Ascending aorta (tissue), 2 donors: ENCODE results near the gene TJP2. TPM values are rescaled to one million over a fixed set of nuclear protein-coding genes. Genes with fewer than 3 reads are reported as not detected.
A peak's percentile ranks its signal among the peaks of the same experiment; 100 is the strongest.

Experiments used
- DNase-seq, 2 donors: peaks; one replicate each; pipeline ENCODE4 v3.0.0-alpha.2; 2019; ENCODE audit warnings: low spot score in 2 of 2
- H3K27ac ChIP-seq, 2 donors: fragments of 200-600 bp; sonication (generic); one replicate each; pipeline ENCODE4 v1.5.1; 2016 to 2017; ENCODE audit warnings: mild to moderate bottlenecking in 1 of 2
- H3K27me3 ChIP-seq: fragments of 200-600 bp; sonication (generic); one replicate; pipeline ENCODE4 v1.5.1; 2017
- H3K36me3 ChIP-seq, 2 donors: fragments of 200-600 bp; sonication (generic); one replicate each; pipeline ENCODE4 v1.5.1; 2016
- H3K4me1 ChIP-seq, 2 donors: fragments of 200-600 bp; sonication (generic); one replicate each; pipeline ENCODE4 v1.5.1; 2016 to 2017; ENCODE audit warnings: mild to moderate bottlenecking in 1 of 2
- H3K4me3 ChIP-seq, 2 donors: fragments of 200-600 bp; sonication (generic); one replicate each; pipeline ENCODE4 v1.5.1; 2016 to 2017; ENCODE audit warnings: mild to moderate bottlenecking in 1 of 2
- H3K9me3 ChIP-seq, 2 donors: fragments of 200-600 bp; sonication (generic); one replicate each; pipeline ENCODE4 v1.5.1; 2016
- intact Hi-C: fragments of 100-400 bp; cut with DNase I; formaldehyde crosslinking; loops from one replicate; pipeline ENCODE4 v1.15.1; 2023
- total RNA-seq: library from RNA; depleted of rRNA; stranded (reverse); fragments of >200 nt; gene quantifications from one replicate; pipeline ENCODE4 v1.1.0, GENCODE V29; 2016
- TF ChIP-seq, protein P1 (sequence below), 3 experiments: fragments of 200-600 bp in 2 of 3; fragments of 450-650 bp in 1 of 3; sonication (generic) in 2 of 3; IDR thresholded peaks; one replicate each; pipeline ENCODE4 v1.5.1; 2016 to 2019; ENCODE audit warnings: antibody characterized with exemption in 3 of 3, mild to moderate bottlenecking in 1 of 3, moderate library complexity in 1 of 3

Gene TJP2
- total RNA-seq, 1 donor from 2014 or later, result 154 TPM

DNA sequence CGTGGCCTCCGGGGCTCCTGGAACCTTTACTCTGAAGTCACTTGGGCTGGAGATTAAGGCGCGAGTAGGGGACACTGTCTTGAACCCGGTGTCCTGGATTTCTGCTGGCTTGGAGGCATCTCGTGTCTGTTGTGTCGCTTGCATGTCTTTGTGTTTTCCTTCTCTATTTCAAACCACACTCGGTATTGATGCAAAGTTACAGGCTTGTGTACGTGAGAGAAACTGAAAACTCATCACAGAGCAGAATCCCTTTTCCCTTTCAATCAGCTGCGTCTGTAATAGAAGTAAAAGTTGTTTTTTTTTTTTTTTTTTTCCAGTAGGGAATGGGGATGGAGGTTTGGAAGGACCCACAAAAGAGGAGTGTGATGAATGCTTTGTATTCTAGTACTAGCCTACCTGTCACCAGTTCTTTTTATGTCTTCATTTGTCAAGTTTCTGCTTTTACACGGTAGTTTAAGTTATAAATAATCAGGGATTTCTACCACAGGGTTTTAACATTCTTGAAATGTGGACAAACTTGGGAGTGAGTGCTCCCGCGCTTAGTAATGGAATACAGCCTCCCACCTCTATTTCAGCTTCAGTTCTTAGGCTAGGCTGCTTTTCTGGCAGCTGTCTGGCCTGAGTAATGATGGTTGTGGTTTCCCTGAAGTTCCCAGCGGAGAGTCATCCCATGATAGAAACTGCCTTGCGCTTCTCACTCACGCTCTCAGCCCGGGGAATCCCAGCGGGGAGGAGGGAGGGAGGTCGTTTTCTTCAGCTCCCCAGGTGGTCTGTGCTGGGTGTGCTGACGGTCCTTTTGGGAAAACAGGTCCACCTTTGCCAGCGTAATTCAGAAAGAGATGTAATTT lies 763 bp downstream of the TJP2 start:
- H3K27ac ChIP-seq, result peak overlapping the region; percentile 77 to 87
- intact Hi-C loops, result loop anchor here (2.0 to 5.0 kb wide), 2 partner anchors 54 to 78 kb away; no protein-coding TSS in a partner anchor
- DNase-seq, result peak; percentile 35 to 88
- no peaks in the 10 kb centered on the region for H3K36me3 ChIP-seq
- TF ChIP-seq, protein P1, sequence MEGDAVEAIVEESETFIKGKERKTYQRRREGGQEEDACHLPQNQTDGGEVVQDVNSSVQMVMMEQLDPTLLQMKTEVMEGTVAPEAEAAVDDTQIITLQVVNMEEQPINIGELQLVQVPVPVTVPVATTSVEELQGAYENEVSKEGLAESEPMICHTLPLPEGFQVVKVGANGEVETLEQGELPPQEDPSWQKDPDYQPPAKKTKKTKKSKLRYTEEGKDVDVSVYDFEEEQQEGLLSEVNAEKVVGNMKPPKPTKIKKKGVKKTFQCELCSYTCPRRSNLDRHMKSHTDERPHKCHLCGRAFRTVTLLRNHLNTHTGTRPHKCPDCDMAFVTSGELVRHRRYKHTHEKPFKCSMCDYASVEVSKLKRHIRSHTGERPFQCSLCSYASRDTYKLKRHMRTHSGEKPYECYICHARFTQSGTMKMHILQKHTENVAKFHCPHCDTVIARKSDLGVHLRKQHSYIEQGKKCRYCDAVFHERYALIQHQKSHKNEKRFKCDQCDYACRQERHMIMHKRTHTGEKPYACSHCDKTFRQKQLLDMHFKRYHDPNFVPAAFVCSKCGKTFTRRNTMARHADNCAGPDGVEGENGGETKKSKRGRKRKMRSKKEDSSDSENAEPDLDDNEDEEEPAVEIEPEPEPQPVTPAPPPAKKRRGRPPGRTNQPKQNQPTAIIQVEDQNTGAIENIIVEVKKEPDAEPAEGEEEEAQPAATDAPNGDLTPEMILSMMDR (IDR thresholded peaks at IDR 0.05), result no peak
- no peaks in the 10 kb centered on the region for H3K9me3 ChIP-seq
- peak overlapping the region; percentile 68 to 89 for H3K4me3 ChIP-seq
- H3K4me1 ChIP-seq, result peaks cover 5 to 18% of the 10 kb centered on the region in 2 donors
- no peaks in the 10 kb centered on the region for H3K27me3 ChIP-seq

DNA sequence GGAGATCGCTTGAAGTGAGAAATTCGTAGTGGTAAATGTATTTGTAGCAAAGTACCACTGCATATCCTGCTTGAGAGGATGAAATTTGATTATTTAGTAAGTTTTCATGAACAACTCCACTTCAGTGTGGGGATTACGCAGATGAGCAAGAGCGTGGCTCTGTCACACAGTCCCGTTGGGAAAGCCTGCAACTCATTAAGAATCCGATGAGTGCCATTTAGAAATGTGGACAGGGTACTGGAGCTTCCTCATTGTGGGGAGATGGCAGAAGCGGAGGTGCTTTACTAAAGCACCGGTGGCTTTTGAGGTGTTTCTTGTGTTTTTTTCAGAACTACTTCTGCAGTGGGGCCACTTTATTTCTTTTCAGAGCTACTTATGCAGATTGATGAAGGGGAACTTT lies 1.4 kb downstream of the TJP2 start:
- Histone ChIP-seq H3K36me3 (no peaks in the 10 kb centered on the region), H3K4me3 (peak overlapping the region; percentile 68 to 89), H3K9me3 (no peaks in the 10 kb centered on the region), H3K27ac (peak overlapping the region; percentile 77 to 87), H3K4me1 (peaks cover 9 to 22% of the 10 kb centered on the region in 2 donors), H3K27me3 (no peaks in the 10 kb centered on the region)
- intact Hi-C loops, result loop anchor here (2.0 to 5.0 kb wide), 2 partner anchors 55 to 78 kb away; no protein-coding TSS in a partner anchor
- TF ChIP-seq, protein P1 (IDR thresholded peaks at IDR 0.05), result no peak
- DNase-seq, result no peak

DNA sequence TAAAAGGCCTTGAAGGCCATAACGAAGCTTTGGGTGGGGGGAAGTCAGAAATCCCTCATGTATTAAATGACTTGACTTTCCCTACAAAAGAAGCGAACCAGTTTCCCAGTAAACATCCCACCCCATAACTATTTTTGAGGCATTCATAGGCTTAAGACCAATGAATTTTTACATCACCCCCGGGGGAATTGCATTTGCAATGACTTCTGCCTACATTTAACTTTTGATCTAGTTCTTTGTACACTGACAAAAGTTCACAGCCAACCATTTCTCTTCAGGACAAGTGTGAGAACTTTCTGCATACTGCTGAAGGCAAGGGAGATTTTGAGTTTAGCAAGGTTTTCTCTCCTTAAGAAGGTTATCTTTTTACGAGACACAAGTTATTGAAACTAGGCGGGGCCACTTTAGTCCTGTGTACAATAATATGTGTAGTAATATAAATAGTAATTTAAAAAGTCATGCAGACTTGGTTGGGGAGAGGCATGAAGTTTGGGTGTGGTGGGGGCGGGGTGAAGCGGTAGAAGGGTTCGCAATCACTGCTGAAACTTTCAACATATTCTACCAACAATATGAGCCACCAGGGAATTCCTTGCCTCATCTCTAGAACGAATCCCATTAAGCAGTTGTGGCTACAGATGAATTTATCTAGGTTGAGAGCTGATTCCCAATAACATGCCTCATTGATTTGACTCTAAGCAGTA lies 2.5 kb downstream of the TJP2 start:
- Histone ChIP-seq H3K4me3 (no peak overlapping the region), H3K27ac (peak overlapping the region; percentile 29 to 77)

DNA sequence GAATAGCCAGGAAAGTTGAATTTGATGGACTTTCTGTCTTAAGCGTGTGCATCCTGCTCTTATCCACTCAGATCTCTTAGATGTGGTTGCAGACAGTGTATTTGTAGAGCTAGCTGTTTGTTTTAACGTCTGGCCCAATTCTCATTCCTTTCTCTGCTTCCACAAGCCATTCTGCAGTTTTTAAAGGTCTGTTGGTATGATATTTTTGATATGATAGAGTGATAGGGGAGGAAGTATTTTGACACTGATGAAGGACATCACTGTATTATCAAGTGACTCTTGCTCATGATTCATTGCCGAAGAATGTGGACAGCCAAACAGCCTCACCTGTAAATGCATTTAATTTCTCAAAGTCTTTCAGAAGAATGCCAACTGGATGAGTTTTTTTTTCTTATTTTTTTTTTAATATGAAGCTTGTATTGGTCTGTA lies 4.5 kb downstream of the TJP2 start:
- no peaks in the 10 kb centered on the region for H3K9me3 ChIP-seq
- TF ChIP-seq, protein P1 (IDR thresholded peaks at IDR 0.05), result no peak
- intact Hi-C loops, result loop anchor here (5.0 kb wide), 1 partner anchor 81 kb away; no protein-coding TSS in a partner anchor
- H3K27ac ChIP-seq, result peak overlapping the region; percentile 41 to 77
- H3K4me1 ChIP-seq, result peaks cover 7 to 37% of the 10 kb centered on the region in 2 donors
- no peaks in the 10 kb centered on the region for H3K36me3 ChIP-seq
- no peak overlapping the region for H3K4me3 ChIP-seq
- H3K27me3 ChIP-seq, result no peaks in the 10 kb centered on the region
- DNase-seq, result no peak

More for the DNA sequence above, 2.5 kb downstream of the TJP2 start:
- H3K4me1 ChIP-seq, result peaks cover 11 to 33% of the 10 kb centered on the region in 2 donors
- H3K36me3 ChIP-seq, result no peaks in the 10 kb centered on the region
- no peaks in the 10 kb centered on the region for H3K9me3 ChIP-seq
- TF ChIP-seq, protein P1 (IDR thresholded peaks at IDR 0.05), result no peak
- intact Hi-C loops, result loop anchor here (5.0 kb wide), 1 partner anchor 79 kb away; no protein-coding TSS in a partner anchor
- DNase-seq, result no peak
- H3K27me3 ChIP-seq, result no peaks in the 10 kb centered on the region

DNA sequence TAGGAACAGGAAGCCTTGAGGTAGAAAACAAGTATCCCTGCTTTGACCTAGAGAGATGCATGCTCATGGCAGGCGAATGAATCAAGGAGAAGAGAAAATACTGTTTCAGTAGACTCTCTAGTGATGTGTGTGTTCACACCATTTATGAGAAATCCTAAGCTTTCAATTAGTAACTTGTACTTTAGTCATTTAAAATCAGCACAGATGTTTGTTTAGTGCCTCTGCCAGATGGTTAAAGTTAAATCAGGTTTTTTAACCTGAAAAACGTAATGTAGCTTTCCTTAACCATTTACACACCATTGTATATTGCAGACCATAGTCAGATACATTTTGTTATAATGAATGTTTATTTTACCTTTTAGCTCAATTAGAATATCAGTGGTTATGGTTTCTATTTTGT lies 5.0 kb downstream of the TJP2 start:
- no peak overlapping the region for H3K4me3 ChIP-seq
- intact Hi-C loops, result loop anchor here (5.0 kb wide), 1 partner anchor 82 kb away; no protein-coding TSS in a partner anchor
- H3K27ac ChIP-seq, result peak overlapping the region; percentile 41 to 77
- H3K27me3 ChIP-seq, result no peaks in the 10 kb centered on the region
- TF ChIP-seq, protein P1 (IDR thresholded peaks at IDR 0.05), result no peak
- H3K4me1 ChIP-seq, result peaks cover 6 to 37% of the 10 kb centered on the region in 2 donors
- no peaks in the 10 kb centered on the region for H3K9me3 ChIP-seq
- DNase-seq, result no peak
- no peaks in the 10 kb centered on the region for H3K36me3 ChIP-seq
